Neural cell (in vitro differentiated cells): Measurements from ENCODE around the gene NMNAT3. TPM values are rescaled to one million over a fixed set of nuclear protein-coding genes. Genes with fewer than 3 reads are reported as not detected.

Source experiments
- H2AFZ ChIP-seq: fragments of 200-600, 300-800 bp; sonication (generic), shearing (Covaris generic); 2 replicates; pipeline ENCODE4 v1.6.0; 2014; ENCODE audit warnings: low read depth, mild to moderate bottlenecking, antibody characterized with exemption, low read length, moderate library complexity
- H3F3A ChIP-seq: fragments of 200-600 bp; shearing (Covaris generic); 2 replicates; pipeline ENCODE4 v1.6.1; 2016; ENCODE audit warnings: mild to moderate bottlenecking, moderate library complexity, mixed read lengths, antibody characterized with exemption, low read length; ENCODE audit not compliant: insufficient read depth, poor library complexity, severe bottlenecking
- H3K27ac ChIP-seq: fragments of 200-600, 300-800 bp; sonication (generic), shearing (Covaris generic); 2 replicates; pipeline ENCODE4 v1.5.1; 2014; ENCODE audit warnings: mild to moderate bottlenecking, low read length, moderate library complexity
- H3K27me3 ChIP-seq: fragments of 300-800, 200-600 bp; sonication (generic), shearing (Covaris generic); 2 replicates; pipeline ENCODE4 v1.6.0; 2014; ENCODE audit warnings: mild to moderate bottlenecking, low read depth, low read length, moderate library complexity; ENCODE audit not compliant: insufficient read depth
- H3K36me3 ChIP-seq: fragments of 300-800, 200-600 bp; sonication (generic), shearing (Covaris generic); 2 replicates; pipeline ENCODE4 v1.5.1; 2014; ENCODE audit warnings: mild to moderate bottlenecking, antibody characterized with exemption, low read length, moderate library complexity; ENCODE audit not compliant: insufficient read depth
- H3K4me2 ChIP-seq: fragments of 300-800, 200-600 bp; sonication (generic), shearing (Covaris generic); 2 replicates; pipeline ENCODE4 v1.6.0; 2014; ENCODE audit warnings: mild to moderate bottlenecking, low read length
- H3K4me3 ChIP-seq: fragments of 300-800, 200-600 bp; sonication (generic), shearing (Covaris generic); 2 replicates; pipeline ENCODE4 v1.5.1; 2014; ENCODE audit warnings: mild to moderate bottlenecking, low read length, moderate library complexity
- H3K79me2 ChIP-seq: fragments of 200-600 bp; shearing (Covaris generic); replicated peaks from 2 replicates; pipeline ENCODE4 v1.6.0; 2014; ENCODE audit warnings: mild to moderate bottlenecking, low read length, moderate library complexity; ENCODE audit not compliant: insufficient read depth
- H3K9ac ChIP-seq: fragments of 300-800, 200-600 bp; sonication (generic), shearing (Covaris generic); 2 replicates; pipeline ENCODE4 v1.6.1; 2016; ENCODE audit warnings: mild to moderate bottlenecking, low read length, mixed read lengths
- H3K9me2 ChIP-seq: fragments of 200-600 bp; shearing (Covaris generic); 2 replicates; pipeline ENCODE4 v1.6.1; 2016; ENCODE audit warnings: mild to moderate bottlenecking, low read length, mixed read lengths; ENCODE audit not compliant: insufficient read depth
- H3K9me3 ChIP-seq: fragments of 200-600, 300-800 bp; sonication (generic), shearing (Covaris generic); 2 replicates; pipeline ENCODE4 v1.6.1; 2016; ENCODE audit warnings: mild to moderate bottlenecking, mixed run types, low read length, moderate library complexity, mixed read lengths
- H4K20me1 ChIP-seq: fragments of 200-600 bp; shearing (Covaris generic); 2 replicates; pipeline ENCODE4 v1.6.1; 2016; ENCODE audit warnings: mild to moderate bottlenecking, mixed run types; ENCODE audit not compliant: insufficient read depth
- CTCF ChIP-seq: fragments of 450-650 bp; IDR thresholded peaks from 2 replicates; pipeline ENCODE4 v1.5.1; 2014; ENCODE audit warnings: antibody characterized with exemption, mild to moderate bottlenecking, moderate library complexity; ENCODE audit not compliant: poor library complexity, severe bottlenecking
- EP300 ChIP-seq: fragments of 450-650 bp; conservative IDR thresholded peaks from 2 replicates; pipeline ENCODE4 v1.6.1; 2014; ENCODE audit warnings: antibody characterized with exemption, mild to moderate bottlenecking, moderate library complexity; ENCODE audit not compliant: poor library complexity, severe bottlenecking
- EZH2 ChIP-seq: fragments of 200-600, 300-800 bp; shearing (Covaris generic), sonication (generic); IDR thresholded peaks from 2 replicates; pipeline ENCODE4 v1.6.1; 2014; ENCODE audit warnings: antibody characterized with exemption, low read length, borderline replicate concordance, mild to moderate bottlenecking; ENCODE audit not compliant: insufficient read depth, poor library complexity, severe bottlenecking
- MXI1 ChIP-seq: fragments of 450-650 bp; conservative IDR thresholded peaks from 2 replicates; pipeline ENCODE4 v1.6.1; 2014; ENCODE audit warnings: antibody characterized with exemption, mild to moderate bottlenecking; ENCODE audit not compliant: poor library complexity, severe bottlenecking
- POLR2AphosphoS5 ChIP-seq: IDR thresholded peaks from 2 replicates; pipeline ENCODE4 v1.6.1; 2012
- RAD21 ChIP-seq: fragments of 450-650 bp; conservative IDR thresholded peaks from 2 replicates; pipeline ENCODE4 v1.6.1; 2014; ENCODE audit warnings: antibody characterized with exemption, mild to moderate bottlenecking, moderate library complexity
- SMC3 ChIP-seq: fragments of 450-650 bp; conservative IDR thresholded peaks from 2 replicates; pipeline ENCODE4 v1.6.1; 2014; ENCODE audit warnings: antibody characterized with exemption, mild to moderate bottlenecking, moderate library complexity; ENCODE audit not compliant: poor library complexity
- TAF1 ChIP-seq: IDR thresholded peaks from 2 replicates; pipeline ENCODE4 v1.6.1; 2012; ENCODE audit warnings: low read depth
- polyA plus RNA-seq: library from polyadenylated mRNA; depleted of rRNA; stranded (reverse); fragments of >200 nt; gene quantifications from 2 replicates; pipeline ENCODE4 v1.2.3, GENCODE V29; 2014
- TF ChIP-seq, protein P1 (sequence below): IDR thresholded peaks from 2 replicates; pipeline ENCODE4 v1.6.1; 2012; ENCODE audit warnings: borderline replicate concordance

The NMNAT3 gene
- polyA plus RNA-seq, 1 donor from 2014 or later = 2.3 TPM

GRCh38 chr3:139528281-139528680 lies 149.5 kb downstream of the NMNAT3 start:
- Histone ChIP-seq H3K9me3 (no peaks in the 10 kb centered on the region), H3K4me3 (no peak overlapping the region), H2AFZ (no peak overlapping the region), H3K9ac (no peak overlapping the region), H3K36me3 (no peaks in the 10 kb centered on the region), H3K27ac (no peak overlapping the region), H3K9me2 (no peaks in the 10 kb centered on the region), H3F3A (no peaks in the 10 kb centered on the region), H4K20me1 (no peaks in the 10 kb centered on the region), H3K79me2 (no peaks in the 10 kb centered on the region), H3K27me3 (no peaks in the 10 kb centered on the region), H3K4me2 (no peak overlapping the region)
- no peak for TF ChIP-seq EP300
- TF ChIP-seq SMC3 = no peak
- TF ChIP-seq, protein P1, sequence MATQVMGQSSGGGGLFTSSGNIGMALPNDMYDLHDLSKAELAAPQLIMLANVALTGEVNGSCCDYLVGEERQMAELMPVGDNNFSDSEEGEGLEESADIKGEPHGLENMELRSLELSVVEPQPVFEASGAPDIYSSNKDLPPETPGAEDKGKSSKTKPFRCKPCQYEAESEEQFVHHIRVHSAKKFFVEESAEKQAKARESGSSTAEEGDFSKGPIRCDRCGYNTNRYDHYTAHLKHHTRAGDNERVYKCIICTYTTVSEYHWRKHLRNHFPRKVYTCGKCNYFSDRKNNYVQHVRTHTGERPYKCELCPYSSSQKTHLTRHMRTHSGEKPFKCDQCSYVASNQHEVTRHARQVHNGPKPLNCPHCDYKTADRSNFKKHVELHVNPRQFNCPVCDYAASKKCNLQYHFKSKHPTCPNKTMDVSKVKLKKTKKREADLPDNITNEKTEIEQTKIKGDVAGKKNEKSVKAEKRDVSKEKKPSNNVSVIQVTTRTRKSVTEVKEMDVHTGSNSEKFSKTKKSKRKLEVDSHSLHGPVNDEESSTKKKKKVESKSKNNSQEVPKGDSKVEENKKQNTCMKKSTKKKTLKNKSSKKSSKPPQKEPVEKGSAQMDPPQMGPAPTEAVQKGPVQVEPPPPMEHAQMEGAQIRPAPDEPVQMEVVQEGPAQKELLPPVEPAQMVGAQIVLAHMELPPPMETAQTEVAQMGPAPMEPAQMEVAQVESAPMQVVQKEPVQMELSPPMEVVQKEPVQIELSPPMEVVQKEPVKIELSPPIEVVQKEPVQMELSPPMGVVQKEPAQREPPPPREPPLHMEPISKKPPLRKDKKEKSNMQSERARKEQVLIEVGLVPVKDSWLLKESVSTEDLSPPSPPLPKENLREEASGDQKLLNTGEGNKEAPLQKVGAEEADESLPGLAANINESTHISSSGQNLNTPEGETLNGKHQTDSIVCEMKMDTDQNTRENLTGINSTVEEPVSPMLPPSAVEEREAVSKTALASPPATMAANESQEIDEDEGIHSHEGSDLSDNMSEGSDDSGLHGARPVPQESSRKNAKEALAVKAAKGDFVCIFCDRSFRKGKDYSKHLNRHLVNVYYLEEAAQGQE = no peak
- TF ChIP-seq RAD21 = no peak
- TF ChIP-seq EZH2 = no peak
- TF ChIP-seq MXI1 = no peak
- no peak for TF ChIP-seq CTCF
- no peak for TF ChIP-seq POLR2AphosphoS5
- TF ChIP-seq TAF1 = no peak

GRCh38 chr3:139527265-139527664 lies 150.5 kb downstream of the NMNAT3 start:
- Histone ChIP-seq H3K9ac (no peak overlapping the region), H4K20me1 (no peaks in the 10 kb centered on the region), H3K4me2 (no peak overlapping the region), H3K36me3 (no peaks in the 10 kb centered on the region), H2AFZ (no peak overlapping the region), H3K4me3 (no peak overlapping the region), H3K9me3 (no peaks in the 10 kb centered on the region), H3K9me2 (no peaks in the 10 kb centered on the region), H3K27me3 (no peaks in the 10 kb centered on the region), H3K27ac (no peak overlapping the region), H3K79me2 (no peaks in the 10 kb centered on the region), H3F3A (no peaks in the 10 kb centered on the region)
- TF ChIP-seq SMC3 = no peak
- TF ChIP-seq TAF1 = no peak
- TF ChIP-seq EZH2 = no peak
- TF ChIP-seq CTCF = no peak
- TF ChIP-seq RAD21 = no peak
- TF ChIP-seq, protein P1 = no peak
- TF ChIP-seq EP300 = no peak
- no peak for TF ChIP-seq MXI1
- TF ChIP-seq POLR2AphosphoS5 = no peak
